Measurements from ENCODE around the gene LCLAT1.

- TF ChIP-seq CTCF (optimal IDR thresholded peaks at IDR 0.05 in 1 of 3, IDR thresholded peaks at IDR 0.05 in 1 of 3, conservative IDR thresholded peaks at IDR 0.05 in 1 of 3; ENCODE audit: extremely low read depth in 1 of 3, insufficient read depth in 2 of 3, low read length in 3 of 3) = no peak
- no peak for TF ChIP-seq EZH2 (IDR thresholded peaks at IDR 0.05; ENCODE audit: low read length)
These were observed 241.9 kb downstream of the LCLAT1 start for GRCh38 chr2:30688956-30689401.
